Activated T-helper 2 cell treated with anti-CD3 and anti-CD28 coated beads, Interferon-gamma antibody, Interleukin-2, Interleukin-4, amounts not matched to agents 10 μg/mL and 5 μg/mL and 100 μg/mL, durations not matched to agents 14 hours and 24 hours and 36 hours (primary cell): ENCODE measurements around the gene PIEZO2. TPM values are rescaled to one million over a fixed set of nuclear protein-coding genes. Genes with fewer than 3 reads are reported as not detected.
"Not testable (repeated sequence)": the region's sequence is repeated elsewhere in the genome, so short reads cannot be mapped to it uniquely, and the experiment has no call there.

ENCODE experiments used
- DNase-seq: peaks from one replicate; pipeline ENCODE4 v3.0.0; 2021; ENCODE audit warnings: low spot score
- H3K27ac Mint-ChIP-seq: one replicate; pipeline ENCODE4 v1.8.0; 2021; ENCODE audit warnings: mixed read lengths
- H3K27me3 Mint-ChIP-seq: one replicate; pipeline ENCODE4 v1.8.0; 2021; ENCODE audit warnings: low read depth, mixed read lengths
- H3K36me3 Mint-ChIP-seq: one replicate; pipeline ENCODE4 v1.8.0; 2021; ENCODE audit warnings: low read depth, mixed read lengths
- H3K4me1 Mint-ChIP-seq: one replicate; pipeline ENCODE4 v1.8.0; 2021; ENCODE audit warnings: low read depth, mixed read lengths
- H3K4me3 Mint-ChIP-seq: one replicate; pipeline ENCODE4 v1.8.0; 2021; ENCODE audit warnings: low read depth, mild to moderate bottlenecking, moderate library complexity, mixed read lengths
- H3K9me3 Mint-ChIP-seq: one replicate; pipeline ENCODE4 v1.8.0; 2021; ENCODE audit warnings: mixed read lengths
- intact Hi-C: fragments of 100-400 bp; cut with micrococcal nuclease; formaldehyde crosslinking; loops from one replicate; pipeline ENCODE4 v1.15.1; 2023
- total RNA-seq: library from RNA; stranded (reverse); gene quantifications from 2 replicates; pipeline ENCODE4 v1.2.3, GENCODE V29; 2022

PIEZO2 gene
- not detected in 2 replicates for total RNA-seq

- Mint-ChIP-seq H3K4me3 (no peak within 1 kb of the TSS), H3K9me3 (no peaks in the 10 kb centered on the region), H3K27ac (no peak within 1 kb of the TSS), H3K36me3 (no peaks in the 10 kb centered on the region), H3K27me3 (peaks cover 34% of the 10 kb centered on the region), H3K4me1 (no peaks in the 10 kb centered on the region)
- intact Hi-C loops, result loop anchor here (10.0 kb wide), 1 partner anchor 295 kb away; no protein-coding TSS in a partner anchor
- DNase-seq, result no peak
Measured at GRCh38 chr18:11149441-11150270, at the start of gene PIEZO2. Gene PIEZO2 (minus strand): TSS chr18:11149569. CDS start chr18:11148588, 981 bp downstream.

GRCh38 chr18:11183637-11184036, 34.3 kb upstream of the PIEZO2 start:
- intact Hi-C loops, result no loop called here
- Mint-ChIP-seq H3K9me3 (no peaks in the 10 kb centered on the region), H3K27me3 (no peaks in the 10 kb centered on the region), H3K4me1 (no peaks in the 10 kb centered on the region), H3K36me3 (no peaks in the 10 kb centered on the region), H3K27ac (no peak overlapping the region), H3K4me3 (no peak overlapping the region)
- no peak for DNase-seq

GRCh38 chr18:11181629-11182028, 32.3 kb upstream of the PIEZO2 start:
- intact Hi-C loops, DNase-seq, H3K27ac Mint-ChIP-seq, H3K4me3 Mint-ChIP-seq, H3K4me1 Mint-ChIP-seq, H3K27me3 Mint-ChIP-seq, H3K9me3 Mint-ChIP-seq, H3K36me3 Mint-ChIP-seq: not testable (repeated sequence)

GRCh38 chr18:11179959-11180519, 30.7 kb upstream of the PIEZO2 start:
- intact Hi-C loops, result no loop called here
- Mint-ChIP-seq H3K4me3 (no peak overlapping the region), H3K36me3 (no peaks in the 10 kb centered on the region), H3K27ac (no peak overlapping the region), H3K4me1 (no peaks in the 10 kb centered on the region), H3K27me3 (no peaks in the 10 kb centered on the region), H3K9me3 (no peaks in the 10 kb centered on the region)
- no peak for DNase-seq

- H3K27ac Mint-ChIP-seq, result no peak overlapping the region
- intact Hi-C loops, result no loop called here
- no peaks in the 10 kb centered on the region for H3K4me1 Mint-ChIP-seq
- no peaks in the 10 kb centered on the region for H3K27me3 Mint-ChIP-seq
- H3K36me3 Mint-ChIP-seq, result no peaks in the 10 kb centered on the region
- no peaks in the 10 kb centered on the region for H3K9me3 Mint-ChIP-seq
- DNase-seq, result no peak
- H3K4me3 Mint-ChIP-seq, result no peak overlapping the region
Measured at GRCh38 chr18:11178951-11179549, 29.7 kb upstream of the PIEZO2 start.

- Mint-ChIP-seq H3K4me1 (no peaks in the 10 kb centered on the region), H3K4me3 (no peak overlapping the region), H3K9me3 (no peaks in the 10 kb centered on the region), H3K36me3 (no peaks in the 10 kb centered on the region), H3K27me3 (no peaks in the 10 kb centered on the region), H3K27ac (no peak overlapping the region)
- no peak for DNase-seq
- intact Hi-C loops, result no loop called here
Measured at GRCh38 chr18:11177382-11177781, 28.0 kb upstream of the PIEZO2 start.

- H3K27me3 Mint-ChIP-seq, result no peaks in the 10 kb centered on the region
- H3K4me3 Mint-ChIP-seq, result no peak overlapping the region
- H3K27ac Mint-ChIP-seq, result no peak overlapping the region
- H3K4me1 Mint-ChIP-seq, result no peaks in the 10 kb centered on the region
- H3K36me3 Mint-ChIP-seq, result no peaks in the 10 kb centered on the region
- no peaks in the 10 kb centered on the region for H3K9me3 Mint-ChIP-seq
- DNase-seq, result no peak
- intact Hi-C loops, result no loop called here
Measured at GRCh38 chr18:11176481-11176881, 27.1 kb upstream of the PIEZO2 start.

- Mint-ChIP-seq H3K36me3 (no peaks in the 10 kb centered on the region), H3K9me3 (no peaks in the 10 kb centered on the region), H3K4me3 (no peak overlapping the region), H3K27me3 (no peaks in the 10 kb centered on the region), H3K27ac (no peak overlapping the region), H3K4me1 (no peaks in the 10 kb centered on the region)
- intact Hi-C loops, result no loop called here
- DNase-seq, result no peak
Measured at GRCh38 chr18:11175266-11175979, 26.1 kb upstream of the PIEZO2 start.

- H3K36me3 Mint-ChIP-seq, H3K27me3 Mint-ChIP-seq, H3K4me3 Mint-ChIP-seq, H3K4me1 Mint-ChIP-seq, DNase-seq, H3K27ac Mint-ChIP-seq, intact Hi-C loops, H3K9me3 Mint-ChIP-seq: not testable (repeated sequence)
Measured at GRCh38 chr18:11174179-11174578, 24.8 kb upstream of the PIEZO2 start.

GRCh38 chr18:11167778-11168177, 18.4 kb upstream of the PIEZO2 start:
- intact Hi-C loops, result no loop called here
- H3K9me3 Mint-ChIP-seq, result no peaks in the 10 kb centered on the region
- H3K36me3 Mint-ChIP-seq, result no peaks in the 10 kb centered on the region
- H3K27me3 Mint-ChIP-seq, result peaks cover 3% of the 10 kb centered on the region
- H3K4me3 Mint-ChIP-seq, result no peak overlapping the region
- H3K27ac Mint-ChIP-seq, result no peak overlapping the region
- no peaks in the 10 kb centered on the region for H3K4me1 Mint-ChIP-seq
- DNase-seq, result no peak

- intact Hi-C loops, result no loop called here
- peaks cover 3% of the 10 kb centered on the region for H3K27me3 Mint-ChIP-seq
- H3K4me3 Mint-ChIP-seq, result no peak overlapping the region
Measured at GRCh38 chr18:11165952-11166351, 16.6 kb upstream of the PIEZO2 start.

GRCh38 chr18:11165138-11165537, 15.8 kb upstream of the PIEZO2 start:
- Mint-ChIP-seq H3K27ac (no peak overlapping the region), H3K36me3 (no peaks in the 10 kb centered on the region), H3K27me3 (peaks cover 3% of the 10 kb centered on the region), H3K4me1 (no peaks in the 10 kb centered on the region), H3K4me3 (no peak overlapping the region), H3K9me3 (no peaks in the 10 kb centered on the region)
- intact Hi-C loops, result no loop called here
- DNase-seq, result no peak

More at GRCh38 chr18:11165952-11166351, 16.6 kb upstream of the PIEZO2 start:
- Mint-ChIP-seq H3K36me3 (no peaks in the 10 kb centered on the region), H3K4me1 (no peaks in the 10 kb centered on the region), H3K27ac (no peak overlapping the region), H3K9me3 (no peaks in the 10 kb centered on the region)
- no peak for DNase-seq

GRCh38 chr18:11163665-11164064, 14.3 kb upstream of the PIEZO2 start:
- no peak for DNase-seq
- Mint-ChIP-seq H3K27me3 (peaks cover 3% of the 10 kb centered on the region), H3K9me3 (no peaks in the 10 kb centered on the region), H3K27ac (no peak overlapping the region), H3K36me3 (no peaks in the 10 kb centered on the region), H3K4me1 (no peaks in the 10 kb centered on the region), H3K4me3 (no peak overlapping the region)
- intact Hi-C loops, result no loop called here
